ENCODE measurements around the gene ERN1.
A peak's percentile ranks its signal among the peaks of the same experiment; 100 is the strongest.

Gene ERN1

DNA sequence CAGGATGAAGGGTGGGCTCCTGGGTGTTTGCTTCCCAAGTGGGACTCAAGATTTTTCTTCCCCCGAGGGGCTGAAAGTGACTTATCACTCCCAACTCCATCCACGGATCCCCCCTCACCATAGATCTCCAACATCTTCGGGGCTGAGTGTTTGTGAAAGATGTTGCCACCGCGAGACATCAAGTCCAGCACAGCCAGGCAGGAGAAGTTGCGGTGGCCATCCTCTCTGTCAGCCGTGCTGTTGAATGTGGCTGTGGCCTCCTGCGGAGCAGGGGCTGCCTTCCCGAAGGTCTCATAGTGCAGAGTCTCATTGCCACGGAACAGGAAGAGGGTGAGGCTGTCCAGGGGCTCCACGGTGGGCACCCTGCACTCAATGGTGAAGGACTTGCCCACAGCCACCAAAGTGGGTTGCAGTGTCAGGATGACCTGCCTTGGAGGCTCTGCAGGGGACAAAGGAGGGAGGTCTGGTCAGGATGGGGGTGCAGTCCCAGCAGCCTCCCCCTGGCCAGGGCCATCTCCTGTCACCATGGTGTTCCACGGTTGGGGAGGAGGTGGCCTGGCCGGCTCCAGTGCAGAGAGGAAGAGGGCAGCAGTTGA is 126.3 kb downstream of the ERN1 start:
- no peak for DNase-seq

DNA sequence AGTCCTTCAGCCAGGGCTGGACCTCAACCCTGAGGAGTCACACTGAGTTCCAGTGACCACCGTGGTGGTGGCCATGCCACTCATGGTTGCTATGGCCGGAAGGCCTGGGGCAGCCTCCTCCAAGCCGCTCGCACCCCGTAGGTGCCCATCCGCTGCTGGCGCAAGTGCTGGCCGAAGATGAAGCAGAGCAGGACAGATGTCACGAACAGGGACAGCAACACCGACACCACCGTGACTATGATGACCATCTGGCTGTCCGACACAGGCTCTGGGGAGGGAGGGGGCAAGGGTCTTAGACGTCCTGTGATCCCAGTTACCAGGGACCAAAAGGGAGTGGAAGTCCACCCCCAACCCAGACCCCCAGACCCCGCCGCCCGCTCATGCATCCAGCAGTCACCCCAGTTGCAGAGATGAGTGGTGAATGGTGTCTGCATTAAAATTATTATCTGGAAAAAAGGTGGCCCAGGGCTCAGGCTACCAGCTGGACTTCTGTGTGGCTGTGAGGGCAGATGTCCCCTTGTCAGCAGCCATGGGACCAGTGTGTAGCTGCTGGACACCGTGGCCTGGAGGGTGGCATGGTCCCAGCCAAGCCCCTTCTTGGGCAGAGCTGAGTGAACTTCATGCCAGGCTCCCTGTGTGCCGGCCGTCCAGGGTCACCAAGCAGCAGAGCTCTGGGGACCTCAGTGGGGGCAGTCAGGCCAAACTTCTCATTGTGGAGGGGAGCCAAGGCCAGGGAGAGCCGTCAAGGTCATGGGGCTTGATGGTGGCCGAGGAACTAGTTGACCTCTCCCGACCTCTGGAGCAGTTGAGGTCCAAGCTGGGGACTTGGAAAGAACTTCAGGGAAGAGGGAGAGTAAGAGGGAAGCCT is 127.1 kb downstream of the ERN1 start:
- DNase-seq = no peak

DNA sequence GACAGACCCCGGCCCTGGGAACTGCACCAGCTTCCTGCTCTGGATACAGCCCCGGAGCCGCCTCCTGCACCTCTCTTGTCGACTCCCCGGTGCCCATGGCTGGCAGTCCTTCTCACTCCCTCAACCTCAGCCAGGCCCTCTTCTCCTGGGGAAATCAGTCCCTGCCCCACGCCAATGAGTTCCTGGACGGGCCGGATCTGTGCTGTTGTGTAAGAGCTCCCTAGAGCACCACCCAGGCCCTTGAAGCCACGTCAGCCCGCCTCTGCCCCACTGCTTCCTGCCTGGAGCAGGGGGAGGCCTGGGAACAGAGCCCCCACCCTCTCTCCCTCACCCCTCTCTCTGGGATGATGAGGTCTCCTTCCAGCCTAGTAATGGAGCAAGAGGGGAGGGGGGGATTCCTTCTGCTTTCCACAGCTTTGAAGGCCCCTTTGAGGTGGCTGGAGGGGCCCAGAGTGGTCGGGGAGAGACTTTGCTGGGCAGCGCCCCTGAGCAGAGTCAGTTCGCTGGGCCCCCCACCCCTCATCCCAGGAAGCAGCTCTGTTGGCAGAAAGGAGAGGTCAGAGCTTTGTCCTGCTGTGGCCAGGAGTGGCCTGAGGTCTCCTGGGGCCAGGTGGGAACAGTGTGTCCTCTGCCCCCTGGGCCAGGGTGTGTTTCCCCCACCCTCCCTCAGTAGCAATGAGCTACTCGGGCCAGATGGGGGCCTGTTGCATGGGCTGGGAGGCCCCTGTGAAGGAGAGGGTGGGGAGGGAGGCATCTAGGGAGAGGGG is 128.0 kb downstream of the ERN1 start:
- DNase-seq = no peak

DNA sequence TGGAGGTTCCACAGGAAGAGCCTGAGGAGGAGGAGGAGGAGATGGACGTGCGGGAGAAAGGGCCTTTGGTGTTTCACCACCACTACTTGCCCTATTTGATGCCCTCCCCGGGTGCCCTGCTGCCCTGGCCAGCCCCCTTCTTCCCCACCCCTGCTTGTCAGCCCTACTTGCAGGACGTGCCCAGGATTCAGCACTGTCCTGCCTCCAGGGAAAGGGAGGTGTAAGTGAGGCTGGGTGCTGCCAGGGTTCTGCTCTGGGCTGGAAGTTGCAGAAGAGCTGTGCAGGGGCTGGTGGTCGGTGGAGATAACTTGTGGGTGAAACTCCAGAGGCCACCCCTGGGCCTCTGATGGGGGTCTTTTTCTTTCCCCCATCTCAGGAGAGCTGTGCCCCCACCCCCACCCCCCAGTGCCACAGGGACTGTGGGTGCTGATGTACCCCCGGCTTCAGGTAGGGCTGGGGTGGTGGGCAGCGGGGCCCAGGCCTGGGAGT is 128.8 kb downstream of the ERN1 start:
- DNase-seq = no peak

DNA sequence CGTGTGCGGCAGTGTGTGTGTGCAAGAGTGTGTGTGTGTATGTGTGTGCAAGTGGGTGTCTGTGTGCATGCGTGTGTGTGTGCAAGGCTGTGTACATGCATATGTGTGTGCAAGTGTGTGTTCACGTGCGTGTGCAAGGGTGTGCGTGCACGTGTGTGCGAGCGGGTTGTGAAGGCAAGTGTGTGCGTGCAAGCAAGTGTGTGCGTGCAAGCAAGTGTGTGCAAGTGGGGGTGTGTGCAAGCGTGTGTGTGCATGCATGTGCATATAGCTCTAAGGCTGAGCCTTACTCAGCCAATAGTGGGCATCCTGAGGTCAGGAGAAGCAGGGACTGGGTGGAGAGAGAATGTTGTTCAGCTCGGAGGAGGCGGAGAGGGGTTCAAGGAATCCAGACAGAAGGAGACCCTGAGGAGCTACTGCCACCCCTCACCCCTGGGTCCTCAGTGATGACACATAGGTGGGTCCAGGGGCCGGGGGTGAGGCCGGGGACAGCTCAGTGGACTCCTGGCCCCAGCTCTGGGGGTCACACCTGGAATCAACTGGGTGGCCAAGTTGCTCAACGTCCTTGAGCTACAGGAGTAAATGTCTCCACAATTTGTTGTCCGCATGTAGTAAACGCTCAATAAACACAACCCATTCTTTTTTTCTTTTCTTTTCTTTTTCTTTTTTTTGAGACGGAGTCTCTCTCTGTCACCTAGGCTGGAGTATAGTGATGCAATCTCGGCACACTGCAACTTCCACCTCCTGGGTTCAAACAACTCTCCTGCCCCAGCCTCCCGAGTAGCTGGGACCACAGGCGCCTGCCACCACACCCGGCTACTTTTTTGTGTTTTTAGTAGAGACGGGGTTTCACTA is 130.0 kb downstream of the ERN1 start:
- DNase-seq = no peak

DNA sequence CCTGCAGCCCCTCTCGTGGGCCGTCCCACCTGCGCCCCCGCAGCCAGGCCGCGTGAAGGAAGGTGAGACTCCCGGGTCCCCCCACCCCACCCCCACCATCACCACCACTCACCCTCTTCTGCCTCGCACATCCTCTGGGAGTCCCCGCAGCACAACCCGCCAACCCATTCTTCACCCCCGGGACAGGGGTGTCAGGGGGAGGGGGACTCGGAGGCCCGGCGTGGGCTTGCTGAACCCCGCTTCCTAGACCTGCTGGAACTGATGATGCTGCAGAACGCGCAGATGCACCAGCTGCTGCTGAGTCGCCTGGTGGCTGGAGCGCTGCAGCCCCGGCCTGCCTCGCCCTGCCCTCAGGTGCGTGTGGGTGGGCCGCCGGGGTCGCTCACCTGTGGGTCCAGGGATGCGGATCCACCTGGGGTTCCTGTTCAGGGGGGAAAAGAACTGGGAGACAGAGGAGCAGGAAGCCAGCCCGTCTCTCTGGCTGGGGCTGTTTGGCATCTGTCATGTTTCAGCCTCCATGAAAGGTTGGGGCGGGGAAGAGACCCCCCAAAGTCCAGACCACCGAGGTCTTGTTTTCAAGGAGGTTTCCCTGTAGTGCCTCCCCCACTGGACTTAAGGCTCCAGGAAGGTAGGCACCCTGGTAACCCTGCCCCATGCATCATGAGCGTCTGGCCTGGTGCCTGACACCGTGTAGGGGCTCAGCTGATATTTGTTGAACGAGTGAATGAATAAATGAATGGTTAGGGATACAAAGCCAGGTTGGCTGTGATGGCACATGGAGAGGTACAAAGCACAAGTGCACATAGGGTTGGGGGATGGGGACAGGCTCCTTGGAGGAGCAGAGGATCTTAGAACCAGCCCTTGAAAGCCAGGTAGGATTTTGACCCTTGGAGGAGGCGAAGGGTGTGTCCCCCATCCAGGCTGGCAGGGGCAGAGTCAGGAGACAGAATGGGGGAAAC is 130.9 kb downstream of the ERN1 start:
- no peak for DNase-seq

DNA sequence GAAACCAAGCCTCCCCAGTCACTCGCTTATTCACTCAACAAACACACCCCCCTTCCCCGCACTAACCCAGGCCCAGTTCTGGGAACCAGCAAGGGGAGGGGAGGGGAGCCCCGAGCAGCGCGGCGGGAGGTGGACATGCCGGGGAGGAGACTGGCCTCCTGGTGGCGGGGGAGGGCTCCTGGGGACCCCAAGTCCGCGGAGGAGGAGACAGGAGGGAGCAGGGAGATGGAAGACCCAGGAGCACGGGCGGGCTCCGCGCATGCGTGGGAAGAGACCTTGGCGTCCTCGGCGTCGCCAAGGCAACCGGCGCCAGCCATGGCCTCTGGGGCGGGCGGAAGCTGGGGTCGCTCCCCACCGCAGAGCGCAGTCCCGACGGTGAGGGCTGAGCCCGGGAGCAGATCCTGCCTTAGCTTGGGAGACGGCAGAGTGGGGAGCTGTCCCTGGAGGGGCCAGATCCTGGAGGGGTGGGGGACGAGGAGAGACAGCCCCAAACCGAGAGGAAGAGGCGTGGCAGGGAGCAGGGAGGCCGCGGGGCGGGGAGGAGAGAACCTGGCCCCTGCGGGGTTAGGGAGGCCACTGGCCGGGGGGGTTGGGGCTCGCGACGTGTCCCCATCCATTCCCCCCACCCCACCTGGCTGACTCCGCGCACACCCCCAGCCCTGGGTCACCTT is 131.8 kb downstream of the ERN1 start, which contains the start of gene PRR29:
Gene PRR29, plus strand, starts transcription at position 302 of the 671 bp plus-strand sequence. Its CDS starts 14 bp downstream, at position 316.
- peak in 3 of 14 donors; percentile 12 to 50 (median 22) for DNase-seq

DNA sequence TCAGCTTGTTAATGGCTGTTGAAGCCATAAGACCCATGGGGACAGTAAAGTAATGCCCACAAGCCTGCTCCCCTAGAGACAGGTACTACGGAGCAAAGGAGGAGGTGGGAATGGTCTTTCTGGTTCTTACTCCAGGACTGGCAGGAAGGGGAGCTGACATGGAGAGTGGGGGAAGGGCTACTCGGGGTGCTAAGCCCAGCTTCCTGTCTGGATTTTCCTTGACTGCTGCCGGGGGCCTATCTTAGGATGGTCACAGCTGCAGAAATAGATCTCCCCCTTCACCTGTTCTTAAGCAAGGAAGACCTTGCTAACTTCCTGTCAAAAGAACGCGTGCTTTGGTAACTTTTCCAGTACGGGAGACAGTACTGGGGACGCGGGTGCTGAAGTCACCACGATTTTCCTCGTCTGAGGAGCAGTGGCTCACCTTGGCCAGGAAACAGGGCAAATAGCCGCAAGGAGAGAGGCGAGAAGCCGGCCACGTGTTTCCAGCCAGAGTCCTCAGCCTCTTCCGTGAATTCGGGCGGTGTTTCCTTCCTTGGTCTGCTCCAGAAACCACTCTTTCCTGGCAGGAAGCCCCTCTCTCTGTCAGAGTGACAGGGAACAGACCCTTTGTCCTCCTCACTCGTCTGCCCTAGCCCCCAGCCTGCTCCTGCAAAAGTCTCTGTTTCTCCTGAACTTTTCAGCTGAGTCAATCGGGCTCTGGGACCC is 132.4 kb downstream of the ERN1 start:
- DNase-seq = no peak

DNA sequence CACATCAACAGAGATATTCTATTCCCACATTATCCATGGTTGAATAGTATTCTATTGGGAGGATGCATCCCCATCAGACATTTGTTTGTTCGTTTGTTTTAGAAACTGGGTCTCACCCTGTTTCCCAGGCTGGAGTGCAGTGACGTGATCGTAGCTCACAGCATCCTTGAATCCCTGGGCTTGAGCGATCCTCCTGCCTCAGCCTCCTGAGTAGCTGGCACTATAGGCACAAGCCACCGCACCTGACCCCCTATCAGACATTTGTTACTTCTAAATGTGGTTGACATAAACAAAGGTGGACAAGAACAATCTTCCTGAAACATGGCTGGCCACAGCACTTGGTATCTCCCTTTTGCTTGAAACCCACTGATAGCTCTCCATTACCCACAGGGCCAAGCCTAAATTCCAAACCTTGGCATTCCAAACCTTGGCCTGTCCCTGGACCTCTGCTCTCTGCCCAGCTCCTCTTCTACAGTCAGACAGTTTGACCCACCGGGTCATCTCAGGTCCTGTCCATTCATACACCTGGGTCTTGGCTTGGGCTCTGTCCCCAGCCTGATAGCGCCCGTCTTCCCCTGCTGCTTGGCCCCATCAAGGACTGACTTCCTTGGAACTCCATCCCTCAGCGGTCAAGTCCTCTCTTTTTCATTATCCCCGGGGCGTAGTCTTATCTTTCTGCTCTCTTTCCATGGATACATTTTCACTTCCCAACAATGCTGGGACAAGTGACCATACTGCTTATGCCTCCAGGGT is 133.3 kb downstream of the ERN1 start:
- no peak for DNase-seq

DNA sequence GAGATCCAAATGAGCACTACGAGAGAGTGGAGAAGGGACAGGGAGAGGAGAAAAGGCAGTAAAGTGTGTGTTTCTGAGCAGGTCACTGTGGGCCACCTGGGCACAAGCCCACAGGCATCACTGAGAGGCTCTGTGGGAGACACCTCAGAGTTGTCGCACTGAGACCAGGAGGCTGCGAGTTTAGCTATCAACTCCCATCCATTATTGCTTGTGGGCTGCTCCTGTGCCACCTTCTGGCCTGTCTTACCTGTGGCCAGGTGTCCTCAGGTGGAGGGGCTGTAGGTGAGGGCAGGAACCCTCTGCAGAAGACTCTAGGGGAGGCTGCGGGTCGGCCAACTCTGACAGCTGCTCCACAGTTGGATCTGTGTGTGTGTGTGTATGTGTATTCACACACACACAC is 134.3 kb downstream of the ERN1 start:
- DNase-seq = no peak

DNA sequence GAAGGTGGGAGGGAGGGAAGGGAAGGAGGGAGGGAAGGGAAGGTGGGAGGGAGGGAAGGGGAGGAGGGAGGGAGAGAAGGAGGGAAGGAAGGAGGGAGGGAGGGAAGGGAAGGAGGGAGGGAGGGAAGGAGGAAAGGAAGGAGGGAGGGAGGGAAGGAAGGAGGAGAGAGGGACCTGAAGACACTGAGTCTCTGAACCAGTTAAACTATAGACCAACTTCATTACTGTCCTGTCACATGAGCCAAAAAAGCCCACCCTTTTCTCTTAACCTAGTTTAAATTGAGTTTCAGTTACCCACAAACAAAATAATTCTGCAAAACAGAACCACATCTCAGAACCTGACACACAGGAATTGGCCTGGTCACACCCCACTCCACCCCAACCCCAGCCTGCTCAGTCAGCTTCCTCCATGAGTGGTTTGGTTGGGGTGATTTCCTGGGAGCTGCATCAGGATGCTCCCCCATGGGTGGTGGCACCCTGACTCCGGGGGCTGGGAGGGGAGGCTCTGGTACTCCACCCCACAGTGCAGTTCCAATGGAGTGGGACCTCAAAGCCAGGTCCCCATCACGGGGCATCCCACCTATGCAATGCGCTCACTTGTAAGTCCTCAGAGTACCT is 136.5 kb downstream of the ERN1 start:
- no peak for DNase-seq

DNA sequence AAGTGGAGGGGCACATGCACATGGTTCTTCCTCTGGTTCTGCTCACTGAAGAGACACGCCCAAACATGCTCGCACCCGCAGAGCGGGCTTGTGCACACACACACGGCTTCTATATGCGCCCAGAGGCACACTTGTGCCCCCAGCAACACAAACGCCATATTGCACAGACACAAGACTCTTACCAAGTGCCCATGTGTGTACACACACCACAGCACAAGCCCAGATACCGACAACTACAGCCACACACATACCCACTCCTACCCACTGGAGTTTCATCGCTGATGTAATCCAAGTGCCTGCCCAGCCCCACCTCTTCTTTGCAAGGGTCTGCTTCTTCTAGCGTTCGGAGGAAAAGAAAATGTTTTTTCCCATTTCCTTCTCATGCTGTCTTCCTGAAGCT is 138.3 kb downstream of the ERN1 start:
- DNase-seq = no peak

DNA sequence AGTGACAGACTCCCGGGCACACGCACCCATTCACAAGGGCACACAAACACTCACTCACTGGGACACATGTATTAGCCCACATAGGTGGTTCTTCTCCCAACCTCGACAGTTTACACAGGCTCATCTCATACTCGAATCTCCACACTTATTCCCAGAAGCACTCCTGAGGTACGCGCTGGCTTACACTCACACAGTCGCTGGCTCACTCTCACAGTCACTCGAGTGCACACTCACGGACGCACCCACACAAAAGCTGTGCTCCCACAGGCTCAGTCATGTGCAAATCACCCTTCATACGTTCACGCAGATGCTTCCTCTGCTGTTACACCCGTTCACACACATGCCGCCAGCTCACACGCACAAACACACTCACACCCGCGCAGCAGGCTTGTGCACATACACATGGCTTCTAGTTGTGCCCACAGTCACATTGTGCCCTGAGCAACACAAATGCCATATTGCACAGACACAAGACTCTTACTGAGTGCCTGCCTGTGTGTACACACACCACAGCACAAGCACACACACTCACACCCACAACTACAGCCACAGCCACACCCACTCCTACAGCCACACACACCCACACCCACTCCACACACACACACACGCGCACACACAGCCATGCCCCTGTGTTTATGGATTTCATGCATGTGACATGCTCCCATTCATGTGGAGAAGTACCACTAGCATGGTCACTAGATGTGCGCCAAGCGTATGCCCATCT is 140.2 kb downstream of the ERN1 start:
- no peak for DNase-seq
